NCI-H1092 (cell line): Measurements from ENCODE around the gene CDK10.

Experiments
- DNase-seq: peaks from one replicate; lab custom pipeline; 2025; lab: John Stamatoyannopoulos, UW

CDK10 gene

DNA sequence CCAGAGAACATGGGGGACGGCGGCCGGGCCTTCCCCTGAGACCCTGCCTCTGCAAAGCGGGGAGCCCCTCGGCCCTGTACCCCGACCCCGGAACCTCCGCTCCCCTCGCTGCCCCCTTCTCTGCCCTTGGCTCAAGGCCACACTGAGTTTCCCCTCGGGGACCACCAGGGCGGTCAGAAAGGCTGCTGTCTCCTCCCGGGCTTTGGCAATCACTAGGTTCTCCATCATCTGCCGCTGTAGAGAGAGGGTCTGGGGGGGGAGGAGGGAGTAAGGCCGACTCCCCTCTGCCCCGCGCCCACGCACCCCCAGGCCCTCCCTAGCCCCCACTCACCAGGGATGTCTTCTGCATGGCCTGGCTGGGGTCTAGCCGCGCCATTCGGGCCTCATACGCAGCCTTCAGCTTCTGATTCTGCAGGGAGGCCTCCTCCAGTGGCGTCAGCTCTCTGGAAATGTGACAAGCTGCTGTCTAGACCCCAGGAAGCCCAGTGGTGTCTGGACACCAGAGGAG lies 25.8 kb downstream of the CDK10 start:
- DNase-seq: no peak

- DNase-seq: no peak
Observed at GRCh38 chr16:89716493-89716892, 30.0 kb downstream of the CDK10 start.

- DNase-seq: no peak
Observed at GRCh38 chr16:89716916-89717687, 30.6 kb downstream of the CDK10 start.

- DNase-seq: no peak
Observed at GRCh38 chr16:89717688-89718505, 31.4 kb downstream of the CDK10 start.

DNA sequence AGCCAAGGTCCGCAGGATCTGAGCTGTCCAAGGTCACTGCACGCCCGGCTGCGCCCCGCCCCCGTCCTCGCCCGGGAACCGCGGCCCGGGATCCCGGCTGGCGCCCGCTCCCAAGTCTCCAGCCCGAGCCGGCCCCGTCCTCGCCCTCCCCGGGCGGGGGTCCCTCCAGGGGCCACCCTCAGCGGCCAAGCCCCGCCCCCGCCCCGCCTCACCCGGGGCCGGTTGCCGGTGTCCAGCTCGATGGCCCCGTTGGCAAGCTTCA lies 34.0 kb downstream of the CDK10 start:
- DNase-seq: no peak

- DNase-seq: peak; percentile 77
Observed at GRCh38 chr16:89720813-89721545, 34.5 kb downstream of the CDK10 start, which contains the start of the genes VPS9D1 and ZNF276. VPS9D1 (minus strand) TSS chr16:89720898; CDS start chr16:89720861, 37 bp downstream. ZNF276 (plus strand) TSS chr16:89721537; CDS start chr16:89721641, 104 bp downstream.

DNA sequence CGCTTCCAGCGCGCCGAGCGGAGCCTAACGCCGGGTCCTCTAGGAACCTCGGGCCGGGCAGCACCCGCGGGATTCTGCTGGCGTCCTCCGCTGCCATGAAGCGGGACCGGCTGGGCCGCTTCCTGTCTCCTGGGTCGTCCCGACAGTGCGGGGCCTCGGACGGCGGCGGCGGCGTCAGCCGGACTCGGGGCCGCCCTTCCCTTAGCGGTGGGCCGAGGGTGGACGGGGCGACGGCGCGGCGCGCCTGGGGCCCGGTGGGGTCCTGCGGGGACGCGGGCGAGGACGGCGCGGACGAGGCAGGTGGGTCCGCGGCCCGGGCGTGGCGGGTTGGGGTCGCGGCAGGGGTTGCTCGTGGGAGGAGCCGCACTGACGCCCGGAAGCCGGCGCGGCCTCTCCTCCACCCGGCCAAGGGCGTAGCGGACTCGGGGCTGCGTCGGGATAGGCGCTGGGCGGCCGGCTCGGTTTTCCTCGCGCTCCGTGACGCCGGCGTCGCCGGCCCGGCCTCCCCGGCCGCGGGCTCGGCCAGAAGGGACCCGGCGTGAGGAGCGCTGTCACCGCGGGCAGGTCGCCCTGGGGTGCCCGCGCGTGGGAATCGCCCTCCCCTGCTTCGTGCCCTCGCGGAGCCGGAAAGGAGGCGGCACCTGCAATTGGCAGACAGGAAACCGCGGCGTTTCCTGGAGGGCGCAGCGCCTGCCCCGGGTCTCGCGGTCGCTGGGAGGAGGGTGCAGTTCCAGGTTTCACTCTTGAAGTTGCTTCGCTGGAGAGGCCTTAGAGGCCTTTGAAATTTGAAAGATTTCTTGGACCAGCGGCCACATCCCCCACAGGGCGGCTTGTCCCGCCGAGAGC lies 35.3 kb downstream of the CDK10 start:
- DNase-seq: no peak

DNA sequence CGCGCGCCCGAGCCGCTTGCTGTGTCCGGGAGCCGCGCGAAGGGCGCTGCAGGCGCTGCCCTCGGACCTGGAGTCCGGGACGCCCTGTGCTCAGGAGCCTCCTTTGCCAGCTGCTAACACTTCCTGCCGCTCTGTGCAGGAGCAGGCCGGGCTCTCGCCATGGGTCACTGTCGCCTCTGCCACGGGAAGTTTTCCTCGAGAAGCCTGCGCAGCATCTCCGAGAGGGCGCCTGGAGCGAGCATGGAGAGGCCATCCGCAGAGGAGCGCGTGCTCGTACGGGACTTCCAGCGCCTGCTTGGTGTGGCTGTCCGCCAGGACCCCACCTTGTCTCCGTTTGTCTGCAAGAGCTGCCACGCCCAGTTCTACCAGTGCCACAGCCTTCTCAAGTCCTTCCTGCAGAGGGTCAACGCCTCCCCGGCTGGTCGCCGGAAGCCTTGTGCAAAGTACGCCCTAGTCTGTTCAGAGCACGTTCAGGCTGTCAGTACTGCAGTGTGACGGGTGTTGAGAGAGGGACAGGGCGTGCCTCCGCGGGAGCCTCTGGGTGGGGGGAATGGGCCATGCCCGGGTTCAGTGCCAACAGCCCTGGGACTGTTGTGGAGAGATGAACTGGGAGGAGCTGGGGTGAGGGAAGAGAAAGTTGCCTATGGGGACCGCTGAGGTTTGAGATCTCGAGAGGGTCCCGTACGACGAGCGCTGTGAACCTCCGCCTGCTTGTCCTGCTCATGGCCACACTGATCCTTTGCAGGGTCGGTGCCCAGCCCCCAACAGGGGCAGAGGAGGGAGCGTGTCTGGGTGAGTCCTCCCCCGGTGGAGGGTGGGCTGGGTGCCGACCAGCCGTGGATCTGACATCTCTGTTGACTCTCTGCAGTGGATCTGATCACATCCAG lies 36.1 kb downstream of the CDK10 start:
- no peak for DNase-seq

GRCh38 chr16:89723279-89724250 lies 37.1 kb downstream of the CDK10 start:
- no peak for DNase-seq

DNA sequence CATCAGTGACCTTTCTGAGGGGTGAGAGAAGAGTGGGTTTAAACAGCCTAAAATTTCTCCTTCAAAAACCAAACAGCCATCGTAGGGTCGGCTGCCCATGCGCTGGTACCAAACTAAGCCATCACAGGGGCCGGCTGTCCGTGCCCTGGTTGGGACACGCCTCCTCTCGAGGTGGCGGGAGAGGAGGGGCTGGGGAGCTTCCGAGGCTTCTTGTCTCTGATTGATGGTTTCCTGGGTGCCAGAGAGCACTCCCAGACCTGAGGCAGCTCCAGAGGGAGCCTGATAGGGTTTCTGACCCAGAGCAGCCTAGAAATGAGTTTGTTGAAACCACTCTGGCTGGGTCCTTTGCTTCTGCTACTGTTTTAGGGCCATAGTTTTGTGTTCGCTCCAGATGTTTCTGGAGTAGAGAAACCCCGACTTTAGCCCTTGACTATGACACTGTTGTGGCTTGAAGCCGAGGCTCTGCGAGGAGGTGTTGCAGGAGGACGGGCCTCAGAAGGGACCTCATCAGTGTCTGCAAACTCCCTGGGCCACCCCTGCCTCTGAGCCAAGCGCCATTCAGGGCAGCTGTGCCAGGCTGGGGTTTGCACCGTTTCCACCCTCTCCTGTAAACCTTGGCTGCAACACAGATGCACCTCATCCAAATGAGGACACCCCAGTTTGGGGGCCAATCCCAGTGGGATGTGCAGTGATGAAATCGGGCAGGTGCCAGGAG lies 41.1 kb downstream of the CDK10 start:
- no peak for DNase-seq

GRCh38 chr16:89729293-89729692 lies 42.8 kb downstream of the CDK10 start:
- DNase-seq: no peak

GRCh38 chr16:89729863-89730593 lies 43.5 kb downstream of the CDK10 start:
- DNase-seq: no peak

DNA sequence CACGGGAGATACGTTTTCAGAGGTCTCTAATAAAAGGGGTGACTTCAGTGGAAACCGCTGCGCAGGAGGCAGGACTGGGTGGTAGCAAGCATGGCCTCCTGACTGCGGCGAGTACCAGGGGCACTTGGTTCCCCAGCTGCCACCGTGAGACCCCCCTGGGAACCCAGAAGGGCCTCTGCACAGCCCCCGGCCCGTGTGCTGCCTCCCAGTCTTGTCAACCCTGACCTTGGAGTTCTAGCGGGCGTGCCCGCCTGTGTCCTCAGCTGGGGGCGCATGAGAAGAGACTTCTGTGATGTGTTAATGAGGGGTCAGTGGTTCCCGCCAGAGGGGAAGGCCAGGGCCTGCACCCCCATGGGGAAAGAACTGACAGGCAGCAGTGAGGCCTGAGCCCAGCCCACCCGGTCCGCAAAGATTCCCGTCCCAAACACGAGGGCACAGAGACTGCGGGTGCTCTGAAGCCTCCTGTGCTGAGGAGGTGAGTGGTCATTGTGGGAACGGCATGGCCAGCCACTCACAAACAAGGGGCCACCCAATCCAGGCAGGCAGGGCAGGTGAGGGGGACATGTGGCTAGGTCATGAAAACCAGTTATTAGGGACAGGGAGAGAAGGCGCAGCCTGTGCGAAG lies 44.2 kb downstream of the CDK10 start:
- DNase-seq: no peak

GRCh38 chr16:89732142-89732917 lies 45.8 kb downstream of the CDK10 start:
- DNase-seq: no peak

- DNase-seq: no peak
Observed at GRCh38 chr16:89732918-89733242, 46.4 kb downstream of the CDK10 start.

DNA sequence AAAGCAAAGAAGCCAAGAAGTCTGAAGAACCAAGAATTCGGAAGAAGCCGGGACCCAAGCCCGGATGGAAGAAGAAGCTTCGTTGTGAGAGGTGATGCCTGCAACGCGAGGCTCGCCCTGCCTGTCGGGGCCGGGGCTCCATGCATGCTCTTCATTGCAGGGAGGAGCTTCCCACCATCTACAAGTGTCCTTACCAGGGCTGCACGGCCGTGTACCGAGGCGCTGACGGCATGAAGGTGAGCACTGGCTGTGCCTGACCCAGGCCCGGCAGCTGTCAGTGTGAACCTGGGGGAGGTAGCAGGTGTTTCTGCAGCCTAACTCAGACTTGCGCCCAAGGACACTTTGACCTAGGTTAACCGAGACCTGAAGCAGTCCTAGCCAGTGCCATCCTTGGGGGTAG lies 46.8 kb downstream of the CDK10 start:
- no peak for DNase-seq

- DNase-seq: no peak
Observed at GRCh38 chr16:89733792-89734191, 47.3 kb downstream of the CDK10 start.
